ENCODE results near the gene NT5DC1.

NT5DC1 gene

GRCh38 chr6:116196841-116197240 is 96.2 kb downstream of the NT5DC1 start:
- DNase-seq (ENCODE audit: low spot score) = no peak

GRCh38 chr6:116200619-116201249 is 100.1 kb downstream of the NT5DC1 start:
- DNase-seq (ENCODE audit: low spot score) = no peak

GRCh38 chr6:116201538-116201937 is 100.9 kb downstream of the NT5DC1 start:
- no peak for DNase-seq (ENCODE audit: low spot score)

- DNase-seq (ENCODE audit: low spot score) = no peak
Observed at GRCh38 chr6:116205281-116205680, 104.6 kb downstream of the NT5DC1 start.

GRCh38 chr6:116206231-116206903 is 105.7 kb downstream of the NT5DC1 start:
- no peak for DNase-seq (ENCODE audit: low spot score)

- no peak for DNase-seq (ENCODE audit: low spot score)
Observed at GRCh38 chr6:116208056-116208785, 107.6 kb downstream of the NT5DC1 start.

- DNase-seq (ENCODE audit: low spot score) = no peak
Observed at GRCh38 chr6:116210316-116210715, 109.7 kb downstream of the NT5DC1 start.

- no peak for DNase-seq (ENCODE audit: low spot score)
Observed at GRCh38 chr6:116210750-116211425, 110.2 kb downstream of the NT5DC1 start.

GRCh38 chr6:116214681-116215080 is 114.0 kb downstream of the NT5DC1 start:
- no peak for DNase-seq (ENCODE audit: low spot score)

GRCh38 chr6:116215414-116215813 is 114.8 kb downstream of the NT5DC1 start:
- no peak for DNase-seq (ENCODE audit: low spot score)

- peak; percentile 86 for DNase-seq (ENCODE audit: low spot score)
Observed at GRCh38 chr6:116217069-116217468, 116.4 kb downstream of the NT5DC1 start.

- peak; percentile 42 for DNase-seq (ENCODE audit: low spot score)
Observed at GRCh38 chr6:116218172-116218633, 117.5 kb downstream of the NT5DC1 start.

GRCh38 chr6:116218866-116219265 is 118.2 kb downstream of the NT5DC1 start:
- DNase-seq (ENCODE audit: low spot score) = no peak

GRCh38 chr6:116221067-116221466 is 120.4 kb downstream of the NT5DC1 start:
- no peak for DNase-seq (ENCODE audit: low spot score)

GRCh38 chr6:116221911-116222310 is 121.3 kb downstream of the NT5DC1 start:
- DNase-seq (ENCODE audit: low spot score) = no peak

GRCh38 chr6:116223355-116223754 is 122.7 kb downstream of the NT5DC1 start:
- DNase-seq (ENCODE audit: low spot score) = no peak

GRCh38 chr6:116229287-116229913 is 128.7 kb downstream of the NT5DC1 start:
- peak; percentile 16 for DNase-seq (ENCODE audit: low spot score)

GRCh38 chr6:116234689-116235088 is 134.0 kb downstream of the NT5DC1 start:
- no peak for DNase-seq (ENCODE audit: low spot score)

- no peak for DNase-seq (ENCODE audit: low spot score)
Observed at GRCh38 chr6:116238083-116238482, 137.4 kb downstream of the NT5DC1 start.

GRCh38 chr6:116239256-116239655 is 138.6 kb downstream of the NT5DC1 start:
- no peak for DNase-seq (ENCODE audit: low spot score)

GRCh38 chr6:116239856-116240255 is 139.2 kb downstream of the NT5DC1 start:
- DNase-seq (ENCODE audit: low spot score) = no peak

- no peak for DNase-seq (ENCODE audit: low spot score)
Observed at GRCh38 chr6:116244284-116244683, 143.6 kb downstream of the NT5DC1 start.
